Epithelial cell of proximal tubule (primary cell): Measurements from ENCODE around the gene NDRG4. TPM values are rescaled to one million over a fixed set of nuclear protein-coding genes. Genes with fewer than 3 reads are reported as not detected.

Experiments
- DNase-seq: peaks from one replicate; pipeline ENCODE4 v3.0.0-alpha.2; 2011; ENCODE audit warnings: low read depth
- H3K4me3 ChIP-seq: 2 replicates; pipeline ENCODE4 v1.5.1; 2011; ENCODE audit warnings: low read depth, mild to moderate bottlenecking, low read length
- total RNA-seq: library from RNA; depleted of rRNA; stranded (reverse); fragments of >200 nt; gene quantifications from 2 replicates; pipeline ENCODE4 v1.2.3, GENCODE V29; 2015
- TF ChIP-seq, protein P1 (sequence below): conservative IDR thresholded peaks from 2 replicates; pipeline ENCODE4 v1.5.1; 2012; ENCODE audit warnings: low read depth, mild to moderate bottlenecking, low read length

NDRG4 gene
- total RNA-seq, 1 donor from 2014 or later: 30.8 TPM

DNA sequence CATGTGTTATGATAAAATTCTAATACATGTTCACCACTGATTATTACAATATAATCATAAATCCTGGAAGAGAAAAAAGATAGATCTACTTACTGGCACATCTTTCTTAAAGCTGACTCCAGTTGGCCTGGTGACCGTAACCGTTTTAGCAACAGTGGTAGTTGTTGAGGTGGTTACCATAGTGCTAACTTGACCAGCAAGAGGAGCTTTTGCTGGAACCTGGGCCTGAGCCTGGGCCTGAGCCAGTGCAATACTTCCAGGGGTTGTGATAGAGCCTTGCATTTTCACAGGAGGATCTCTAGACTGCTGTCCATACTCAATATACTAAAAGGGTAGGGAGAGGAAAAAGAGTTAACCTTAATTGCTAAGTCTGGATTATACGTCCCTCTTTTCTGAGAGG is 51.6 kb downstream of the NDRG4 start:
- no peak for DNase-seq
- TF ChIP-seq, protein P1, sequence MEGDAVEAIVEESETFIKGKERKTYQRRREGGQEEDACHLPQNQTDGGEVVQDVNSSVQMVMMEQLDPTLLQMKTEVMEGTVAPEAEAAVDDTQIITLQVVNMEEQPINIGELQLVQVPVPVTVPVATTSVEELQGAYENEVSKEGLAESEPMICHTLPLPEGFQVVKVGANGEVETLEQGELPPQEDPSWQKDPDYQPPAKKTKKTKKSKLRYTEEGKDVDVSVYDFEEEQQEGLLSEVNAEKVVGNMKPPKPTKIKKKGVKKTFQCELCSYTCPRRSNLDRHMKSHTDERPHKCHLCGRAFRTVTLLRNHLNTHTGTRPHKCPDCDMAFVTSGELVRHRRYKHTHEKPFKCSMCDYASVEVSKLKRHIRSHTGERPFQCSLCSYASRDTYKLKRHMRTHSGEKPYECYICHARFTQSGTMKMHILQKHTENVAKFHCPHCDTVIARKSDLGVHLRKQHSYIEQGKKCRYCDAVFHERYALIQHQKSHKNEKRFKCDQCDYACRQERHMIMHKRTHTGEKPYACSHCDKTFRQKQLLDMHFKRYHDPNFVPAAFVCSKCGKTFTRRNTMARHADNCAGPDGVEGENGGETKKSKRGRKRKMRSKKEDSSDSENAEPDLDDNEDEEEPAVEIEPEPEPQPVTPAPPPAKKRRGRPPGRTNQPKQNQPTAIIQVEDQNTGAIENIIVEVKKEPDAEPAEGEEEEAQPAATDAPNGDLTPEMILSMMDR: no peak
- H3K4me3 ChIP-seq: no peak overlapping the region

DNA sequence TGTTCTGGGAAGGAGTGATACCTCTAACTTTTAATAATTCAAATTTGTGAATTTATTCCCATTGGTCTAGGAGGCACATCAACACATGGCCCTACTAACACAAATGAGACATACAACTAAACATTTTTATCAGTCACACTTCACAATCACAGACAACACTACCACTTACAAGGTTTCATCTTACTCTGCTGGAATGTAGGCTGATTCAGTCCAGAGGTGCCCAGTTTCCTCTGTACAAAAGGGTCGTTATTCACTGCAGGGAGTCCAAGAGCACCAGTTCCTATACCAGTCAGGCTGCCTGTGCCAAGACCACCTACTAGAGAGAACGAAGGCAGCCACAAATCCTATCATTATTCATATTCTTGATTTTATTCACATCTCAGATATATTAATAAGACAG is 56.7 kb downstream of the NDRG4 start:
- no peak overlapping the region for H3K4me3 ChIP-seq
- TF ChIP-seq, protein P1: no peak
- DNase-seq: no peak

Other genes starting within 250 kb of the NDRG4 start
- not detected in 2 replicates for gene PRSS54, start 205.1 kb upstream of the NDRG4 start, total RNA-seq
- gene GINS3, start 107.7 kb upstream of the NDRG4 start, total RNA-seq: 14.0 and 22.1 TPM in 2 replicates
- 18.3 and 25.0 TPM in 2 replicates for gene SETD6, start 15.4 kb downstream of the NDRG4 start, total RNA-seq
- 70.6 and 93.9 TPM in 2 replicates for gene CNOT1, start 129.7 kb downstream of the NDRG4 start, total RNA-seq
- 9.5 and 12.0 TPM in 2 replicates for gene SLC38A7, start 184.6 kb downstream of the NDRG4 start, total RNA-seq
- gene GOT2, start 234.2 kb downstream of the NDRG4 start, total RNA-seq: 173 and 228 TPM in 2 replicates